GM19240 (cell line): ENCODE measurements around the gene BHLHE23.
"Not testable (repeated sequence)": the region's sequence is repeated elsewhere in the genome, so short reads cannot be mapped to it uniquely, and the experiment has no call there.

ENCODE experiments used
- DNase-seq: peaks from one replicate; pipeline ENCODE4 v3.0.0; 2011; ENCODE audit warnings: low spot score; ENCODE audit not compliant: insufficient read length

Gene BHLHE23

GRCh38 chr20:62961310-62961783 lies 45.4 kb downstream of the BHLHE23 start:
- DNase-seq = no peak

DNA sequence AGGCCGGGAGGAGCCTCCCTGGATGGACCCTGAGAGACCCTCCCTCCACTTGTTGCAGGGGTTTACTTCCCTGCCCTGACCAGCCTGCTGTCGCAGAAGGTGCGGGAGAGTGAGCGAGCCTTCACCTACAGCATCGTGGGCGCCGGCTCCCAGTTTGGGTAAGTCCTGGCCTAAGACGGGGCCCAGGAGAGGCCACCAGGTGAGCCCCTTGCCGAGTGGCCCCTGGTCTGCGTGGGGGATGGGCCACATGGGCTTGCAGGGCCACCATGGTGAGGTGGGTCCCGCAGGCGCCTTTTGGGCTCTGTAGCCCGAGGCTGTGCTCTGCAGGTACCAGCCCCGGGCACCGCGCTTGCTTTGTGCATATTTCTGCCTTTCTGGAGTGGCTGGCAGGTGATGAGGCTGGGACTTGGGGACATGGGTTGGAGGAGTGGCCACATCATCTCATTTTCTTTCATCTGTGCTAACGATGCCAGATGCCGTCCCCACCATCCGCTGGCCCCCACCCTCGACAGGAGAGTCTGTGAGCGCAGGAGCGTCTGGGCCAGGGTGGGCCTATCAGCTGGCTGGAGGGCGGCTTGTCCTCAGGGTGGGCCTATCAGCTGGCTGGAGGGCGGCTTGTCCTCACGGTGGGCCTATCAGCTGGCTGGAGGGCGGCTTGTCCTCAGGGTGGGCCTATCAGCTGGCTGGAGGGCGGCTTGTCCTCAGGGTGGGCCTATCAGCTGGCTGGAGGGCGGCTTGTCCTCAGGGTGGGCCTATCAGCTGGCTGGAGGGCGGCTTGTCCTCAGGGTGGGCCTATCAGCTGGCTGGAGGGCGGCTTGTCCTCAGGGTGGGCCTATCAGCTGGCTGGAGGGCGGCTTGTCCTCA lies 46.1 kb downstream of the BHLHE23 start:
- DNase-seq = not testable (repeated sequence)

DNA sequence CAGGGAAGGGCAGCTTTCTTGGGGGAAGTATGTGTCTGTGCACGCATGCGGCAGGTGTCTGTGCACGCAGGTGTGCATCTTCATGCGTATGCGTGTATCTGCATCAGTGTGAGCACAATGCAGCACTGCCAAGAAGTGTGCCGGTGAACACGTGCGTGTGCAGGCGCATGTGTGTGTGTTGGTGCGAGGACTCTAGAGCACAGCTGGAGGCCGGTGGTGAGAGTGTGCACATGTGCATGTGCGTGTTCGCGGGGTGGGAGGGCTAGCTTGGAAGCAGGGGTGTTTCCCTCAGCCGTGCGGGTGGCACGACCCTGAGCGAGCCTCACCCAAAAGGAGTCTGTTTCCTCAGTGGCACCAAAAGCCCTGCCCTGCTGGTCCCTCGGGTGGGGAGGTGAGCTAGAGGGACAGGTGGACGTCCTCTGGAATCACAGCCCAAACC lies 46.7 kb downstream of the BHLHE23 start:
- DNase-seq = no peak

- no peak for DNase-seq
These were observed 47.4 kb downstream of the BHLHE23 start for GRCh38 chr20:62959101-62959971.

DNA sequence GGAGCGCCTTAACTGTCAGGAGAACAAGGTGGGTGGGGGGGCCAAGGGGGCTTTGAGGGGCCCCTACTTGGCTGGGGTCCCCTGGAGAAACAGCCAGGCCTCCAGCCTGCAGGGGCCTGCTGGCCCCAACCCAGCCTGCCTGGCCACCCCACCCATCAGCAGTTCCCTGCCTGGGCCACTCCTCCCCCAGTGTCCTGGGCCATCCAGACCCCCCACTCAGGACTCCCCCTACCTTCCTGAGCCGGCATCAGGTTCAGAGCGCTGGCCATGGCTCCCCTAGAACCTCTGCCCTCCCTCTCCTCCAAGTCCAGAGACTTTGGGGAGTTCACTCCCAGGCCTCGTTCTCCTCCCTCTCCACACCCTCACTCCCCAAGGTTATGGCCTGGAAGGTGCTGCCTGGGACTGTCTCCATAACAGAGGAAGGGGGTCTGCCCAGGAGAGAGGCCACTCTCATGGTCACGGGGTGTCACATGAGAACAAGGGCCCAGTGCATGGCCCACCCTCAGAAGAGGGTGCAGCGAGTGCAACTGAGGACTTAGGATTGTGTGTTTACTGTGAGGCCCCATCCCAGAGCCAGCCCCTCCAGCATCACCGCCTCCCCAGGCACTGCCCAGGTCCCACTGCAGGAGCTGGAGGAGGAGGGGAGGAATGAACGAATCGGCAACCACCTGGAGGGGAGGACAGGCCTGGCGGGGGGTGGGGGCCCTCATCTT lies 48.2 kb downstream of the BHLHE23 start:
- DNase-seq = no peak

DNA sequence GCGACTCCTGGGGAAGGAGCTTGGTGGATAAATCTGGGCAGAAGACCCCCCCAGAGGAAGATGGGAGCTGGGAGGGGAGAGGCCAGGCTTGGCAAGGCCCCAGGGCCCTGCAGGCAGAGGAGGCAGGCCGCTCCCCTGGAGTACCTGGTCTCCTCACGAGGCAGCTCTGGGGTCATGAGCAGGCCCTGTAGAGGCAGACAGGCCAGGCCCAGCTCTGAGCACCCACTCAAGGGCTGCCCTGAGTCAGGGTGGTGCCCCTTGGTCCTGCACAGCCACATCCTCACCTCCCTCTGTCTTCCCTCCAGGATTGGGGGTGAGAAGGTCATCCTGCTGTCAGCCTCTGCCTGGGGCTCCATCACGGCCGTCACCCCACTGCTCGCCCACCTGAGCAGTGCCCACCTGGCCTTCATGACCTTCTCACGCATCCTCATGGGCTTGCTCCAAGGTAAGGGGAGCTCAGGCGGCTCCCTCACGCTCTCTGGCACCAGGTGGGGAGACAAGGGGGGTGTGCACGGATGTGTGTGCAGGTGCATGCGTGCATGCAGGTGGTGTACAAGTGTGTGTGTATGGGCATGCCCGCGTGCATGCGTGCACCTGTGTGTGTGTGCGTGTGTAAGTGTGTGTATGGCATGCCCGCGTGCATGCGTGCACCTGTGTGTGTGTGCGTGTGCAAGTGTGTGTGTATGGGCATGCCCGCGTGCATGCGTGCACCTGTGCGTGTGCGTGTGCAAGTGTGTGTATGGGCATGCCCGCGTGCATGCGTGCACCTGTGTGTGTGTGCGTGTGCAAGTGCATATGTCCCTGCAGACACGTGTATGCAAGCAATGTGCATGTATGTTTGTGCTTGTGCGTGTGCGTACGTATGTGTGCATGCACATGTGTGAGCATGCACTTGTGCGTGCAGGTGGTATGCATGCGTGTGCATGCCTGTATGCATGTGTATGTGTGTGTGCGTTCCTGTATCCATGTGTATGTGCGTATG lies 49.3 kb downstream of the BHLHE23 start:
- no peak for DNase-seq

DNA sequence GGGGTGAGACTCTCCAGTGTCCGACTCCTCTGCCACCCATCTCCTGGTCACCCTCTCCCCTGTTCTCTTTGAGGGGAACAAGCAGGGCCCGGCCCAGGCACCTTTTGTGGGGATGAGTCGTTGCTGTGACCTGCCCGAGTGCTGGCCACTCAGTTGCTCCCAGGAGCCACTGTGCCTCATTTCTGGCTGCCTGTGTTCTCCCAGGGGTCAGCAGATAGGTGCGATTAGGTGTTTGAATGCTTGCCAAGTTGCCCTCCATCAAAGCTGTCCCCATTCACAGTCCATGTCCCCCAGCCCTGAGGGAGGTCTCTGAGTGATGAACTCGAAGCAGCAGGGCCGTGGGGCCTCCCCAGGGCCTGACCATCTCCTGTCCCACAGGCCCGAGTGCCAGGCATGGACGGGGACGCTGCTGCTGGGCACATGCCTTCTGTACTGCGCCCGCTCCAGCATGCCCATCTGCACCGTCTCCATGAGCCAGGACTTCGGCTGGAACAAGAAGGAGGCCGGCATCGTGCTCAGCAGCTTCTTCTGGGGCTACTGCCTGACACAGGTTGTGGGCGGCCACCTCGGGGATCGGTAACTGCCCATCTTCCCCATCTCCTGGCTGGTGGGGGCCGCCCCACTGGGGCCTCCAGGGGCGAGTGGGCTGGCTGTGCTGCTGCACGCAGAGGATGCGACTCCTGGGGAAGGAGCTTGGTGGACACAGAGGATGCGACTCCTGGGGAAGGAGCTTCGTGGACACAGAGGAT lies 50.2 kb downstream of the BHLHE23 start:
- no peak for DNase-seq
